Measurements from ENCODE around the gene RABGGTB.
"Not testable (repeated sequence)": the region's sequence is repeated elsewhere in the genome, so short reads cannot be mapped to it uniquely, and the experiment has no call there.

Gene RABGGTB

GRCh38 chr1:75785983-75786853, at the start of gene RABGGTB:
RABGGTB (plus strand) TSS chr1:75786256; CDS start chr1:75786272, 16 bp downstream.
- peak; percentile 99 for DNase-seq (ENCODE audit: low read depth, low spot score)

GRCh38 chr1:75742047-75742625, 43.9 kb upstream of the RABGGTB start:
- no peak for DNase-seq (ENCODE audit: low read depth, low spot score)

- no peak for DNase-seq (ENCODE audit: low read depth, low spot score)
Measured at GRCh38 chr1:75745276-75745675, 40.8 kb upstream of the RABGGTB start.

GRCh38 chr1:75757210-75757609, 28.8 kb upstream of the RABGGTB start:
- not testable (repeated sequence) for DNase-seq (ENCODE audit: low read depth, low spot score)

- DNase-seq (ENCODE audit: low read depth, low spot score), result not testable (repeated sequence)
Measured at GRCh38 chr1:75758543-75758942, 27.5 kb upstream of the RABGGTB start.

- DNase-seq (ENCODE audit: low read depth, low spot score), result no peak
Measured at GRCh38 chr1:75764057-75764655, 21.9 kb upstream of the RABGGTB start.

- peak; percentile 66 for DNase-seq (ENCODE audit: low read depth, low spot score)
Measured at GRCh38 chr1:75765697-75766355, 20.2 kb upstream of the RABGGTB start.

- peak; percentile 37 for DNase-seq (ENCODE audit: low read depth, low spot score)
Measured at GRCh38 chr1:75768016-75768415, 18.0 kb upstream of the RABGGTB start.

GRCh38 chr1:75770761-75771160, 15.3 kb upstream of the RABGGTB start:
- no peak for DNase-seq (ENCODE audit: low read depth, low spot score)

GRCh38 chr1:75771978-75772377, 14.1 kb upstream of the RABGGTB start:
- no peak for DNase-seq (ENCODE audit: low read depth, low spot score)

GRCh38 chr1:75777812-75778211, 8.2 kb upstream of the RABGGTB start:
- DNase-seq (ENCODE audit: low read depth, low spot score), result not testable (repeated sequence)

GRCh38 chr1:75778694-75779093, 7.4 kb upstream of the RABGGTB start:
- DNase-seq (ENCODE audit: low read depth, low spot score), result not testable (repeated sequence)

- DNase-seq (ENCODE audit: low read depth, low spot score), result not testable (repeated sequence)
Measured at GRCh38 chr1:75780183-75780582, 5.9 kb upstream of the RABGGTB start.

- DNase-seq (ENCODE audit: low read depth, low spot score), result not testable (repeated sequence)
Measured at GRCh38 chr1:75783920-75784319, 2.1 kb upstream of the RABGGTB start.

GRCh38 chr1:75785320-75785982, 605 bp upstream of the RABGGTB start:
- DNase-seq (ENCODE audit: low read depth, low spot score), result no peak

GRCh38 chr1:75786901-75787493, 941 bp downstream of the RABGGTB start:
- DNase-seq (ENCODE audit: low read depth, low spot score), result no peak

- DNase-seq (ENCODE audit: low read depth, low spot score), result no peak
Measured at GRCh38 chr1:75787524-75787923, 1.5 kb downstream of the RABGGTB start.

GRCh38 chr1:75789988-75790387, 3.9 kb downstream of the RABGGTB start:
- DNase-seq (ENCODE audit: low read depth, low spot score), result no peak

- DNase-seq (ENCODE audit: low read depth, low spot score), result no peak
Measured at GRCh38 chr1:75791022-75791421, 5.0 kb downstream of the RABGGTB start.

- DNase-seq (ENCODE audit: low read depth, low spot score), result no peak
Measured at GRCh38 chr1:75792091-75792490, 6.0 kb downstream of the RABGGTB start.

- DNase-seq (ENCODE audit: low read depth, low spot score), result no peak
Measured at GRCh38 chr1:75794382-75794781, 8.3 kb downstream of the RABGGTB start.
